NCI-H1694 treated with DMSO at 0.1 percent for 48 hours (cell line): ENCODE measurements around the gene RRN3.
"Not testable (repeated sequence)": the region's sequence is repeated elsewhere in the genome, so short reads cannot be mapped to it uniquely, and the experiment has no call there.

Source experiments
- DNase-seq: peaks from one replicate; lab custom pipeline; 2025; lab: John Stamatoyannopoulos, UW

Gene RRN3, protein sequence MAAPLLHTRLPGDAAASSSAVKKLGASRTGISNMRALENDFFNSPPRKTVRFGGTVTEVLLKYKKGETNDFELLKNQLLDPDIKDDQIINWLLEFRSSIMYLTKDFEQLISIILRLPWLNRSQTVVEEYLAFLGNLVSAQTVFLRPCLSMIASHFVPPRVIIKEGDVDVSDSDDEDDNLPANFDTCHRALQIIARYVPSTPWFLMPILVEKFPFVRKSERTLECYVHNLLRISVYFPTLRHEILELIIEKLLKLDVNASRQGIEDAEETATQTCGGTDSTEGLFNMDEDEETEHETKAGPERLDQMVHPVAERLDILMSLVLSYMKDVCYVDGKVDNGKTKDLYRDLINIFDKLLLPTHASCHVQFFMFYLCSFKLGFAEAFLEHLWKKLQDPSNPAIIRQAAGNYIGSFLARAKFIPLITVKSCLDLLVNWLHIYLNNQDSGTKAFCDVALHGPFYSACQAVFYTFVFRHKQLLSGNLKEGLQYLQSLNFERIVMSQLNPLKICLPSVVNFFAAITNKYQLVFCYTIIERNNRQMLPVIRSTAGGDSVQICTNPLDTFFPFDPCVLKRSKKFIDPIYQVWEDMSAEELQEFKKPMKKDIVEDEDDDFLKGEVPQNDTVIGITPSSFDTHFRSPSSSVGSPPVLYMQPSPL

DNA sequence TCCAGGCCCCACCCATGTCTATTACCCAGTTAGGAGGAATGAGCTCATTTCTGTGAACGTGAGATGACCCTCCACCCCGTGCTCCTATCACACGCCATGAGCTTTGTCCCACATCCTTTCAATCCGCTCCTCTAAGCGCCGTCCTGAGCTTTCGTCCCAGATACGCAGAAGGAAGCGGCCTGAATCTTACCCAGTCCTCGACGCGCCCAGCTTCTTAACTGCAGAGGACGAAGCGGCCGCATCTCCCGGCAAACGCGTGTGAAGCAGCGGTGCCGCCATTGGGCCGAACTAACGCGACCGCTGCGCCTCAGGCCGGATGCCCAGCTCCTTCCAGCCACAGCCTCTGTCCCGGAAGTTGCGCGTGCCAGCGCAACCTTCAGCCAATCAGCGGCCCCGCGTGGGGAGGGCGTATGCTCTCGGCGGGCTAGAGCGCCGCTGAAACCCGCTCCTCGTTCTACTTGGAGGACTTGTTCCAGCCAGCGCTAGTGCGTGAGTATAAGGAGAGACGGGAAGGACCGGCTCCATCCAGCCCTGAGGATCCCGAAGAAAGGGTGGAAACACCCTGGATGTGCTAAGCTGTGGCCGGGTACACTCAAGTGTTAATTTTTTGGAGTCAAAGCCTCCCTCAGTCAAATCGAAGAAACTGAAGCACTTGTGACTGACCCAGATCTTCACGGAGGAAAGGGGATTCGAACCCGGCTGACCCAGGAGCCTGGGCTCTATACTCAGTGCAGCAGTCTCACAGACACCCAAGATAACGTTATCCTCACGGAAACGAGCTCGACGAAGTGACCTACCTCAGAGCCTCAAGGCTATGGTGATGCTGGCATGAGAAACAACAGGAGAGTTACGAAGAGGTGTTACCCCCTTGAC is at the start of gene RRN3:
Gene RRN3, minus strand, starts transcription at position 318 of the 873 bp plus-strand sequence. Its CDS starts 39 bp downstream, at position 279.
- peak; percentile 76 for DNase-seq

DNA sequence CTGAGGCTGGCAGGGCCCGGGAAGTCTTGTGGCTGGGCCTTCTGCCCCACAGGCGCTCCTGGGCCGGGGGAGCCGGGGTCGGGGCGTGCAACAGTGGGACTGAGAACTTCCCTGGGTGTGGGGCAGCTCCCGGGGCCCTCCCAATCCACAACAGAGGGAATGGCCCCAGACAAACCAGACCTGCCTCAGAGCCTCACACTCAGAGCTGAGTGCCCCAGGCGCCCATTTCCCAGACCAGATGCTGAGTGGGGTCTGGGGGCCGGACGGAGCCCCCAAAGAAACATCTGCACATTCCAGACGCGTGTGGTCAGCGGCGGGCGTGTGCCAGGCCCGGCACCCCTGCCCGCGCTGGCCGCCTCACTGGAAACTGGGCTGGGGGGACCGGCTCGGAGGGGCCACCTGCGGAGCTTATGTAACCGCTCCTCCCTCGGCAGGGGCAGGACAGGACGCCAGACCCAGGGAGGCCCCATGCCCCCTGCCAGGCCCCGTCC is 49.6 kb upstream of the RRN3 start:
- not testable (repeated sequence) for DNase-seq

DNA sequence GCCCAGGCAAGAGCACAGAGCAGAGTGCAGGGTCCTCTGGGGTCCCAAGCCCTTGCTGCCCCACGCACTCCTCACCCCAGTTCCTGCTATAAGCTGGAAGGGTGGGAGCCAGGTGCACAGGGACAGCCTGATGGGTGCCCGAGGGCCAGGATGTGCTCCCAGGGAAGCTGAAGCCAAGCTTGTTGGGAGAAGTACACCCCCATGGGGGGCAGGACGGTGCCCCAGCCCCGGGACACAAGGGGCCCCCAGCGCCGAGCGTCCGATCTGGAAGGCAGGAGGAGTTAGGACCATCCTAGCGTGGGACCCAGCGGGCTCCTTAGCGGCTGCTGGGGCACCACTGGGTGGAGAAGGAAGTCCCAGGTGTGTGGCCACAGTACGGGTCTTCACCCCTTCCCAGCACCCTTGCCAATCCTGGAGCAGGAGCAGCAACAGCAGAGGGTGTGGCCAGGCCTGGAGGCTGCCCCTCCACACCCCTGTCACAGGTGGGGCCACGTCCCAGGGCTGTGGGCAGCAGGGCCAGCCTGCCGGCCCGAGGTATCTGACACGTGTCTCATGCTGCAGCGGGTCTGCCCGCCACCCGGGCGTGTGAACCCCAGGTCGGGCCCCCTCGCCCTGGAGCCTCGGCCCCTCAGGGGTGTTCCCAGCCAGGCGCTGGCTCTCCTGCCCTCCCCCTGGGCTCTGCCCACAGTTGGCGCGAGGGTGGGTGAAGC is 49.0 kb upstream of the RRN3 start:
- DNase-seq, result not testable (repeated sequence)

DNA sequence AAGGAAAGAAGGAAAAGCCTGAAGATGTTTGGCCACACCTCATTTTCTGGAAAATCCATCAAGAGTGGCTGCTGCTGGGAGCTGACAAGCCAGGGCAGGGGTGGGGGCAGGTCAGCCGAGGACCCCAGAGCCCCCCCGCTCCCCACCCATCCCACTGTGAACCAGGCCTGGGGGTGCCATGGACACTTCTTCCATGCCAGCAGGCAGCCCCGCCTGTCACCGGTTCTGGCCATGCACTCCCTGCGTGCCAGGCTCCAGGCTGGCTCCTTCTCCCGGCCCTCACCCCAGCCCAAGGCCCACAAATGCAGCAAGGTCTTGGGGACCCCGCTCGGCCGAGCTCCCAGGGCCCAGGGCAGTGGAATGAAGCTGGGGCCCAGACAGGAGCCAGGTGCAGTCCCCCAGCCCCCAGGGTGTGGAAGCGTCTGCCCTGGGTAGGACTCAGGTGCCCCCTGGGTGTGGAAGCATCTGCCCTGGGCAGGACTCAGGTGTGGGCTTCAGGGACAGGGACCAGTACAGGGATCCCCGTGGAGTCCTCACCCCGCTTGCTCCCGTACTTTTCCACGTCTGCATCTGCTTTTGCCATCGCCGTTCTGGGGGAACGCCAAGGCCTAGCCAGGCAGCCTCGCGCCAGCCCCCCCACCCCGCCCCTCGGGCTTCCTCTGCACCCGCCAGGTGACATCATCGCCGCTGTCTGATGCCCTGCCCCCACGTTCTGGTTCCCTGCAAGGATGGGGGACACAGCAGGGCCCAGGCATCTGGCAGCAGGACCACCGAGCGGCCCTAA is 48.2 kb upstream of the RRN3 start:
- DNase-seq, result not testable (repeated sequence)

DNA sequence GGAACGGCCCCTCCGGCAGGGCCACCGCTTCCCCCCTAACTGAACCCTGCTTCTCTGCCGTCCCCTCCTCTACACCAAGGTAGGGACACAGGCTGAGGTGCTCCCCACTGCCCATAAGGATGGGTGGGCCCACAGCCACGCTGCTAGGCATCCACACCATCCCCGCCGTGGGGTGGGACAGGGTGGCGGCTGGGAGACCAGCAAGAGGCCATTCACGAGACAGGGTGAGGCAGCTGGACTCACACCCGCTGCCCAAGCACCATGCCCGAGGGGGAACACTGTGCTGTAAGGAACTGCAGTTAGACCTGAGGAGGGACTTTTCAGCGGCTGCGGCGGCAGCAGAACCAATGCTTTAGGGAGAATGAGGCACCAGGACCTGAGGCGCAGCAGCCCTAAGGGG is 47.5 kb upstream of the RRN3 start:
- no peak for DNase-seq

DNA sequence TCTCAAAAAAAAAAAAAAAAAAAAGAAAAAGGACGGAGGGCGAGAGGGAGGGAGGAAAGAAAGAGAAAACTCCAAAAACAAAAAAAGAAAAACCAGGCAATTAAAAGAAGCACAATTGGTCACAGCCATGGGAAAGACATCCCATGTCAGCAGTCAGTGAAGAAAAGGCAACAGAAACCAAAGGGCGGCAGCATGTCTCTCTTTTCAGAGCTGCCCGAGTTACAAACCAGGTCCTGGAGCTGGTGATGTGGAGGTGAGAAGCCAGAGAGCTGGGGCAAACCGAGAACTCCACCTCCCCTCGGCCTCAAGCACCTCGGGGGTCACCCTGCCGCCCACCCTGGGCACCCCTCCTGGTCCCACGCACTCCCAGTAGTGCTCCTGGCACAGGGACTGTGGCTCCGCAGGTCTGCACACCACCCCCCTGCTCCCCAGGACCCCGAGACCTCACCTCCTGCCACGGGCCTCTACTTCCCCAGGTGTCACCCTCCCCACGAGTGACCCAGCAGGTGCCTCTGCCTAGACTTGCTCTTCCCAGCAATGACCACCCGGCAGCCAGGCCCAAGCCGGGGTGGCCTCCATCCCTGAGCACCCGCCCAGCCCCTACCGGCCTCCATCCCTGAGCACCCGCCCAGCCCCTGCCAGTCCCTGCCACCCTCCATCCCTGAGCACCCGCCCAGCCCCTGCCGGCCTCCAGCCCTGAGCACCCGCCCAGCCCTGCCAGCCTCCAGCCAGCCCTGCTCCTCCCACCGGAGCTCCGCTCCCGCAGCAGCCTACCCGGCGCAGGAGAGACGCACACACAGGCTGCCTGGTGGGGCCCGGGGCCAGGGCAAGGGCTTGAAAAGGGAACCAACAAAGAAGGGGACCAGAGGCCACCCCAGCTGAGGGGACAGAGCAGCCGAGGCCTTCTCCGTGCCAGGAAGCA is 46.6 kb upstream of the RRN3 start:
- not testable (repeated sequence) for DNase-seq

DNA sequence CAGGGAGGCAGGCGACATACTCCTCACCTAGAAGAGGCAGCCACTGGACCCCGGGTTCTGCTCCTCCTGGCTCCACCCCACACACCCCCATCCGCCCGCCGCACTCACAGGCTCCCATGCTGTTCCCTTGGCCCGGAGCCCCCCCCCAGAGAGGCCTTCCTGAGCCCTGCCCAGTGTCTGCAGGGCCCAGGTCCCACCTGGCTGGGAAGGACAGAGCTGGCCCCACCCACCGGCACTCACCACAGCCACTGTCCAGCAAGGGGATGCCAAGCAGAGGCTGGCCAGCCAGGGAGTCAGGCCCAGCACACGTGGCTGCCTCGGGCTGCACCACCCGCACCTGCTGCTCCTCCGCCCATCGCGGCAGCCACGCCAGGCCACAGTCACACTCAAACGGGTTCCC is 43.4 kb upstream of the RRN3 start:
- not testable (repeated sequence) for DNase-seq

DNA sequence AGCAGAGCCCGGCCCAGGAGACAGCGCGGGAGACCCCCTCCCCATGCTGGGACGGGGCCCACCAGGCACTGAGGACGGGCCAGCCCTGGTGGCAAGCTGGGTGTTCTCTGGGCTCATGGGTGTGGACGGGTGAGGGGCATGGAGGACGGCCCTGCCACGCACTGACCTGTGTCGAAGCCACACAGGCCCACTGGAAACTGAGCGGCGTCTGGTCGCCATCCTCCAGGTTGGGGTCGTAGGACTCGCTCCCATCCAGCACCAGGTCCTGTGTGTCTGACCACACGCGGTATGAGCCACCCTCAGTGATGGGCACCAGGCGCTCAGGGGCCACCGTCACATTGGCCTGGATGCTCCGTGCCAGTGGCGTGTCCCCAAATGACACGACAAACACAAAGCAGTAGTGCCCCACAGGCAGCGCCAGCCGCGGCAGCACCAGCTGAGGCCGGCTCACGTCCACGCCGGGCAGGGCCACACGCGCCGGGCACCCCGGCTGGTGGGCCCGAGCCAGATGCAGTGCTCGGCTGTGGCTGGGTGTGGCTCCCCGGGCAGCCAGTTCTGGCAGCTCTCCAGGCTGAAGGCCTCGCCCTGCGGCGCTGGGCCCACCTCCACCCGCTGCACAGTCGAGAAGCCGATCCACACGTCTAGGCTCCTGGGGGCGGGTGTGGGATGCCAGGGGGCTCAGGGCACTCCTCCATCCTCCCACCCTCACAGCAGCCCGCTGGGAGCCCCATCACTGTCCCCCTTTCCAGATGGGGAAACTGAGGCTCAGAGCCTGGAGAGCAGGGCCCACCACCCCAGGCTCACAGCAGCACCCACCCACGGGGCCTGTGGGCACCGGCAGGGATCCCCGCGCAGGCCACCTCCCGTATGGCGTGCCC is 41.6 kb upstream of the RRN3 start:
- not testable (repeated sequence) for DNase-seq

DNA sequence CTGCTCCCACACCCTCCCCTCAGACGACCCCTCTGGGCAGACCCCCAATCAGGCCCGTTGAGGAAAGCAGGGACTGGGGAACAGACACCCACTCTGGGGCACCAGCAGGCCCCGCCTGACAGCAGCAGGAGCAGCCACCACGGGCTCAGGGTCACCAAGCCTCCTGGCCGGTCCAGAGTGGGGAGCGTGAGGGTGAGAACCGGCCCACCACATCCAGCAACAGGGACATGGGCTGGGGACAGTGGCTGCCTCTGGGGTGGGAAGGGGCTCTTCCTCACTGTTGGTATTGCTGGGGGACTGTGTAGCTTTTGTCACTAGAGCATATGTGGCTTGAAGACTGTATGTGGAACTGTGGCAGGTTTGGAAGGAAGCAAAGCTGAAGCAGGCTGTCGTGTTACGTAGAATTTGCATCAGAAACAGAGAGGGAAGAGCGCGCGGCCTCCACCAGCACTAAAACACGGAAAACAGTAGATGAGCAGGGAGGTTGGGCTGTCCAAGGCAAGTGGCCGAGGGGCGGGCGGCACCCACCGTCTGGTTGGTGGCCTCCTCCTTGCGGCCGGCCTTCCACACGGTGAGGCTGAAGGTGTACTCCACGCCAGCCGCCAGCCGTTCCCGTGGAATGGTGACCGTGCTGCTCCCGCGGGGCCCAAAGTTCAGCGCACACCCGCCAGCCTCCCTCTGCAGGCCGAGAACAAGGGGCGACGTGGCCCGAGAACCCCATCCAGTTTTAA is 40.8 kb upstream of the RRN3 start:
- DNase-seq, result not testable (repeated sequence)

DNA sequence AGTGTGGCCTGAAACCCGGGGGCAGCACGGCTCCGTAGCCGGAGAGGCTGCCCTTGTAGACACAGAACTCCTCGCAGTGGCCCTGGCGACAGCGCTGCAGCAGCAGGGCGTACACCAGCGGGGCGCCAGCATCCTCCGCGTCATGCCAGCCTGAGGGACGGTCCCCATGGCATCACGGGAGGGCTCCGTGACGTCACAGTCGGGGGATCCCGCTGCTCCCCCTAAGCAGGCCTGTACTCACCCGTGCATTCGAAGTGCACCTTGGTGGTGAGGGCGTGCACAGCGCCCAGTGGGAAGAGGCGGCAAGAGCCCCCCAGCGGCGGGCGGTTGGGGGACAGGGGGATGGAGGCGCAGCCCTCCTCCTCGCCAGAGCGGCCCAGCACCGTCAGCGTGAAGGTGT is 39.5 kb upstream of the RRN3 start:
- not testable (repeated sequence) for DNase-seq

DNA sequence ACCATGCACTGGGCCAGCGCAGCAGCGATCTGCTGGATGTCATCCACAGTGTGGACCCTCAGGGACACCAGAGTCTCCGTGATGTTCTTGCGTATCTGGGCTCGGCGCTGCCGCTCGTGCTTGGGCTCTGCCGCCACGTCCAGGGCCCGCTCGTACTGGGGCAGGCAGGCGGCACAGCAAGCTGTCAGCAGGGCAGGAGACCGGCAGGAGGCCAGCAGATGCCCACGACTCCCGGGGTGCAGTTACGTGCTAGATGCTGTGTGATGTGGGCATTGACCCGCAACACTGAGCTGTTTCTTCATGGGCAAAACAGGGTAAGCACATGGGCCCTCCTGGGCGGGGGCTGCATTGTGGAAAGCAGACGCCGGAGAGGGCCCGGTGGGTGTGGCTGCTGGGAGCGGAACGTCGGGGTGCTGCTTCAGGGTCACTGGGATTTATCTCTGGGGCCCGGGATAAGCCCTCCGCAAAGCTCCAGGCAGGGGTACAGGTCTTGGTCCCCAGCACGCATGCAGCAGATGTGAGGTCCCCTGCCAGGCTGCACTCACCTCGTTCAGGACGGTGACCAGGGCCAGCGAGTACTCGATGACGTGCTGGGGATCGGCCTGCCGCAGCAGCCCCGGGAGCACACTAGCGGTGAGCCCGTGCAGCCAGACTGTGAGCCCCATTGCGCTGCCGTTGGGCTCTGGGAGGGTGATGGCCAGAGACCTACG is 38.8 kb upstream of the RRN3 start:
- DNase-seq, result not testable (repeated sequence)

DNA sequence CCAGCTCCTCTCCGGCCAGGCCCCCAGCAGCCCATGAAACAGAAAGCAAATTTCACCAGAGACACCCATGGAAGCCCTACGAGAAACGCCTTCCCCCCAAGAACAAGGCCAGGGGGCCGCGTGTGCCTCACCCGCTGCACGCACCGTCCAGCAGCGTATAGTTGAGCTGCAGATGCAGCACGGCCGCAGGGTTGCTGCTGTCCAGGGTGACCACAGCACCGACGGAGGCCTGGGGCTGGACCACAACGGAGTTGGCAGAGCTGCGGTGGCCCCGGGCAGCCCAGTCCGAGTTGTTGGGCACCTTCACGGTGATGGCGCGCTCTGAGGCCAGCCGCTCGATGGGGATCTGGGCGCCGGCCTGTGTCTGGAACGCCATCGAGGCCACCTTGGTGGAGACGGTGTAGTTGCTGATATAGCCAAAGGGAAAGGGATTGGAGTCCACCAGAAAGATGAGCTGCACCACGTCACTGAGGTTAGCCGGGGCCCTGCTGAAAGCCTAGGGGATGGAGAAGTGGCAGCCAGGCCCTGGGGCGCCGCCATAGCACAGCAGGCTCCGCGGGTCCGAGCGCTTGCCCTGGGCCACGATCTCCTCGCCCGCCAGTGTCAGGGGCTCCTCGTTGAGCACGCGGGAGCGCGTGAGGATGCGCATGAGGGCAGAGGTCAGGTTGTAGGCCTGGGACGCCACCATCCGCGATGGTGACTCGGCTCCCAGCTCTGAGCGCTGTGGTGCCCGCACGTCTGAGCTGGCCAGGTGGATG is 37.0 kb upstream of the RRN3 start:
- not testable (repeated sequence) for DNase-seq

DNA sequence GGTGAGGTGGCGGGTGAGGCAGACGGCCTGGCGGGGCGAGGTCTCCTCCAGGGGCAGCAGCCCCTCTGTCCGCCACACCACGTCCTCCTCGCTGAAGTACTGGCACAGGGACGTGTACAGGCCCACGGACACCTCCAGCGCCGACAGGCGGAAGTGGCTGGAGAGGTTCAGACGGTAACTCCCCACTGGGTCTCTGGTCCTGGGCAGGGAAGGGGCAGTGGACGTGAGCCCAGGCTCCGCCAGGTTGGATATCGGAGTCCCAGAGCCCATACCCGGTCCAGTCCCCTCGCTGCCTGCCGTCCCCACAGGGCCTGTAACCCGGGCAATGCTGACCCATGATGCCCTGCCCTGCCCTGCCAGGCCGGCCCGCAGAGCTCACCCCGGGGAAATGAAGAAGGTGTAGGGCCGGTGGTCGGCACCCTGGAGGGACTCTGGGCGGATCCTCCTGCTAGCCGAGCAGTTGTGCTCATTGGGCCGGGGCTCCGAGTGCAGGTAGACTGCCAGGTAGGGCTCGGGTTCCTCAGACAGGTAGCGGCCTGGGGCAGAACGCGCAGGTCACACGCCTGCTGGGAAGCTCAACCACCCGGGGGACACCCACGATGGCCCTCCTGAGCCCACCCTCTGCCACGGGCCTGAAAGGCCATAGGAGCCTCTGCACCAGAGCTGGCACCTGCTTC is 36.3 kb upstream of the RRN3 start:
- not testable (repeated sequence) for DNase-seq

DNA sequence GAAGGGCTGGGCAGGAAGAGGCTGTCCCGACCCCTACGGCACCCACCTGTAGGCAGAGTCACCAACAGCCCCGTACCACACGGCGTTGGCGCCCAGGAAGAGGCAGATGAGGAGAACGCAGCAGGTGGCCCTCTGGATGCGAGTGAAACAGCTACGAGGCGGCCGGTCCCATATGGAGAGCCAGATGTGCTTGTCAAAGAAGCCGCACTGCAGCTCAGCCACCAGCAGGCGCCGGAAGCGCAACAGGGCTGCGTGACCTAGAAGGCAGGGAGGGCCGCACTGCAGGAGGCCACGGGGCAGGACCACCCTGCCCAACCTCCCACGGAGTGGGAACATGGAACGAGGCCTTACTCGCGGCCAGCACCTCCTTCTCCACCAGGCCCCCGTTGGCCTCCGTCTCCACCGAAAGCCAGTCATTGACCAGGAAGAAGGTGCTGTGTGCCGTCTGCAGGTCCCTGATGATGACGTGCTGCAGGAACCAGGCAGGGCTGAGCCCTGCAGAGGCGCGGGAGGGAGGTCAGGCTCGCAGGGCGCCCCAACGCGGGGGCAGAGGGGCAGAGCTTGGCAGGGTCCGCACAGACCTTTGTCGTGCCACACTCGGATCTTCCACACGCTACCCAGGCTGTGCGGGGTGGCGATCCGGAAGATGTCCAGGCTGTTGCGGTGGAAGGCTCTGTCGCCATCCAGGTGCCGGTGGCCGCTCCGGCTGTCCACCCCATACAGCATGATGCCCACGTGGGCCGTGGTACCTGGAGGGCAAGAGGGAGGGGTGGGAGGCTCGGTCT is 33.8 kb upstream of the RRN3 start:
- DNase-seq, result not testable (repeated sequence)

DNA sequence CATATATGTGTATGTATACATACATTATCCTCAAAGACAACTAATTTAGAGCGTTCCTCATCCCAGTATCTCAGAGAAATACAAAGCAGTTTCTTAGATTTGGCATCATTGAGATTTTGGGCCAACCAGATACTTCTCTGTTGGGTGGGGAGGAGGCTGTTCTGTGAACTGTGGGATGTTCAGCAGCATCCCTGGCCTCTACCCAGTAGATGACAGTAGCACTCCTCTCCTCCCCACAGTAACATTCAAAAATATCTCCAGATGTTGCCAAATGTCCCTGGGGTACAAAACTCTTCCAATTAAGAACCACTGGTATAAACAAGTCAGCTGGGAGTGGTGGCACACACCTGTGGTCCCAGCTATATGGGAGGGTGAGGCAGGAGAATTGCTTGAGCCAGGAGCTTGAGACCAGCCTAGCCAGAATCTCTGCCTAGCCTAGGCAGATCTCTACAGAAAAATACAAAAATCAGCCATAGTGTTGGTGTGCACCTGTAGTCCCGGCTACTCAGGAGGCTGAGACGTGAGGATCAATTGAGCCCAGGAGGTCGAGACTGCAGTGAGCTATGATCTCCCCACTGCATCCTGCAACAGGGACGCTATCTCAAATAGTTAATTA is 6.4 kb upstream of the RRN3 start:
- not testable (repeated sequence) for DNase-seq
